Sciatic nerve (tissue), 2 donors: Measurements from ENCODE around the gene MED22. TPM values are rescaled to one million over a fixed set of nuclear protein-coding genes. Genes with fewer than 3 reads are reported as not detected.
A peak's percentile ranks its signal among the peaks of the same experiment; 100 is the strongest.
"Not testable (repeated sequence)": the region's sequence is repeated elsewhere in the genome, so short reads cannot be mapped to it uniquely, and the experiment has no call there.

Experiments
- ATAC-seq: fragments of 200-7000 bp; cut with Tn5 transposase; one replicate; pipeline ENCODE4 v1.9.1; 2020; ENCODE audit warnings: mild to moderate bottlenecking, moderate library complexity
- DNase-seq: peaks from one replicate; pipeline ENCODE4 v3.0.0-alpha.2; 2020; ENCODE audit warnings: low spot score
- intact Hi-C: fragments of 100-400 bp; cut with DNase I; formaldehyde crosslinking; loops from one replicate; pipeline ENCODE4 v1.14.2; 2022
- total RNA-seq: library from RNA; stranded (reverse); fragmentation: NEBNext Ultra II Directional; extraction: Animal tissue kit (Norgen Biotek cat#: 25700); gene quantifications from one replicate; pipeline ENCODE4 v1.2.1, GENCODE V29; 2021
- donor health status: DM: no; HTN: no; CAD: no.
- donor health status: DM: no; HTN: no; CAD: no.

Gene MED22
- total RNA-seq, 1 donor from 2014 or later = 36.2 TPM

DNA sequence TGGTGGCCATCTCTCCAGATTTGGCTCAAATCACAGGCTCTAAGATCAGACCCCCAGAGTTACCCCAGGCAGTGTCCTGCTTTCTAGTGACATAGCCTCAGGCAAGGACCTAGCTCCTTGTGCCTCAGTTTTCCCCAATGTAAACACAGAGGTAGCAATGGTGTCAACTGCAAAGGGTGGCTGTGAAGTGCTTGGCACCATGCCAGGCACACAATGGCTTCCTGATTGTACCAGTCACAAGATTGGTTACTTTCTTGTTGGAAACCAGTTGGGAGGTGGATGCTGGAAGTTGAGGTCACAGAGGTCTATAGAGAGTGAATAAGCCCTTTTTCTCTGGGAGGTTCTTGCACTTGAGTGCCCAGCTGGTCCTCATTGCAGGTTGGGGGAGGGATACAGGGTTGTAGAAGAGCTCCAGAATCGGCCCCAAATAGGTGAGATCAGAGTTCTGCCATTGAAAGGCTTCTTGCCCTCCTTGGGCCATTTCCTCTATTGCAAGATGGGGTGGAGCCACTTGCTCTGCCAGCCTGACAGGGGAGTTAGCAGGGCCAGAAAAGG lies 30.6 kb upstream of the MED22 start:
- DNase-seq (no peak), ATAC-seq (no peak)
- intact Hi-C loops = no loop called here

DNA sequence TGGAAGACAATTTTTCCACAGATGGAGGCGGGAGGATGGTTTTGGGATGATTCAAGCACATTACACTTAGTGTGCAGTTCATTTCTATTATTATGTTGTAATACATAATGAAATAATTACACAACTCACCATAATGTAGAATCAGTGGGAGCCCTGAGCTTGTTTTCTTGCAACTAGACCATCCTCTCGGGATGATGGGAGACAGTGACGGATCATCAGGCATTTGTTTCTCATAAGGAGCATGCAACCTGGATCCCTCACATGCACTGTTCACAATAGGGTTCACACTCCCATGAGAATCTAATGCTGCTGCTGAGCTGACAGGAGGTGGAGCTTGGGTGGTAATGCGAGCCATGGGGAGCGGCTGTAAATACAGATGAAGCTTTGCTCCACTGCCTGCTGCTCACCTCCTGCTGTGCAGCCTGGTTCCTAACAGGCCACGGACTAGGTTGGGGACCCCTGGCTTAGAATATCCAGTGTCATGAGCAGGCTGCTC lies 29.8 kb upstream of the MED22 start:
- no peak for DNase-seq
- intact Hi-C loops = no loop called here
- ATAC-seq = no peak

DNA sequence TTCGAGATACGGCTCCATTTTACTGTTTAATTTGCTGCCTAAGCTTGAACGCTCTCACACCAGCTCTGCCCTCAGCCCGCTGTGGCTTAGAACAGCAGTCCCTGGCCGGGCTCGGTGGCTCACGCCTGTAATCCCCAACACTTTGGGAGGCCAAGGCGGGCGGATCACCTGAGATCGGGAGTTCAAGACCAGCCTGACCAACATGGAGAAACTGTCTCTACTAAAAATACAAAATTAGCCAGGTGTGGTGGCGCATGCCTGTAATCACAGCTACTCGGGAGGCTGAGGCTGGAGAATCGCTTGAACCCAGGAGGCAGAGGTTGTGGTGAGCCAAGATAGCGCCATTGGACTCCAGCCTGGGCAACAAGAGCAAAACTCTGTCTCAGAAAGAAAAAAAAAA lies 29.3 kb upstream of the MED22 start:
- ATAC-seq, intact Hi-C loops, DNase-seq: not testable (repeated sequence)

DNA sequence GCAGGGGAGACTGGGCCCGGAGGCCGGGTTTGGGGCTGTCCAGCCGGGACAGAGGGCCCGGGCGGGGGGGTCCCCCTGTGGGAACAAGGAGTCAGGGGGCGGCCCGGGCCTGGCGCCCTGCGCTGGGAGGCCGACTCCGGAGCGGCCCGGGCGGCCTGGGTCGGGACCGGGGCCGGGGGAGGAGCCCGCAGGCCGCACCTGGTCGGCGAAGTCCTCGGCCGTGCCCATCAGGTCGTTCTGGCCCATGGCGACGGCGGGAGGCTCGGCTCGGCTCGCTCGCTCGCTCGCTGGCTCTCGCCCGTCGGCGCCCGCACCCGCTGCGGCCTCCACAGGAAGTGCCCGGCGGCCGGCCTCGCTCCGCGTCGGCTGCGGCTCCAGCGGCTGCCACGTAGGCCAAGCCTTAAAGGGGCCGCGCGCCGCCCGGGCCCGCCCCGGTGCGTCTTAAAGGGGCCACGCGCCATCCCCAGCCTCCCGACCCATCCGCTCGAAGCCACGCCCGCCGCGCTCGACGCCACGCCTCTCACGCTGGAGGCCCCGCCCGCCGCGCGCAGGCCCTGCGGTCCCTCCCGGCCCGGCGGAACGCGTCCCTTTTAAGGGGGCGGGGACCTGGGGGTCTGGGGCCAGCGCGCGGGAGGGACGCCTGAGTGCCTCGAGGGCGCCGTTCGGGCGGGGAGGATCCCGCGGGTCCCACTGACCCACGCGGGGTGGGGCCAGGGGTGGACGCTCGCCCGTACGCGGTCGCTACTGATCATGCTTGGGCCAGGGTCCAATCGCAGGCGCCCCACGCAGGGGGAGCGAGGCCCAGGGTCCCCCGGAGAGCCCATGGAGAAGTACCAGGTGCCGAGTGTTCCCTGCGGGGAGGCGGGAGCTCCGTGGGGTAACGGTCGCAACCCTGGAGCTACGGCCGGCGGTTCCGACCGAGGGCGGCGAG lies 28.1 kb upstream of the MED22 start, which contains the start of the genes STKLD1 and SURF4:
TSS of gene STKLD1 (plus strand) at position 643 of the 931 bp plus-strand sequence. CDS start at position 751, 108 bp downstream.
TSS of gene SURF4 (minus strand) at position 337 of the 931 bp plus-strand sequence. CDS start at position 246, 91 bp downstream.
- intact Hi-C loops = no loop called here

DNA sequence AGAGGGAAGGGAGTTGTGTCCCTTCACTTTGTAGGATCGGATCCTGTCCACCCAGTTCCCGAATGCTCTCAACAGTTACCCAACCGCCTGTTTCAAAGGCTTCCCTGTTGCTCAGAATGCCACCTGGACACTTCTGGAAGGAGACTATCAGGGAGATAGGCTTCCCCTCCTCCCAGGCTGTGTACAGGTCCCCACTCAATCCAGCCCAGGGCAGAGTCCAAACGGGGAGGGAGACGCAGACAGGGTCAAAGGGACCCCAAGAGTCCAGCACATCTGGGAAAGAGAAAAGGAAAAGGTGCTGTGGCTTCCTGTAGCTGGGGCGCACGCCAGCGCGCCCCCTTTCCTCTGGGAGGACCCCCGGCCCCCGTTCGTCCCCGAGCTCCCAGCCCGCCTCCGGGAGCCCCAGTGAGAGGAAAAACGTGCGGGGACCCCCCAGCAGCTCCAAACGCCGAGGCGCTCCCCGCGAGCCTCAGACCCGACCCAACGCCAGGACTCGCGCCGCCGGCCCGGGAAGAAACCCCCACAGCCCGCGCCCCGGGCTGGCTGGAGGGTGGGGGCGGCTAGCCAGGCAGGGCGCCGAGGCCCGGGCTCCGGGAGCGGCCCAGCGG lies 27.3 kb upstream of the MED22 start:
- ATAC-seq = peak; percentile 1
- intact Hi-C loops = no loop called here

More for the DNA sequence above, 28.1 kb upstream of the MED22 start, which contains the start of the genes STKLD1 and SURF4:
- DNase-seq (peak; percentile 97), ATAC-seq (peak; percentile 96)

DNA sequence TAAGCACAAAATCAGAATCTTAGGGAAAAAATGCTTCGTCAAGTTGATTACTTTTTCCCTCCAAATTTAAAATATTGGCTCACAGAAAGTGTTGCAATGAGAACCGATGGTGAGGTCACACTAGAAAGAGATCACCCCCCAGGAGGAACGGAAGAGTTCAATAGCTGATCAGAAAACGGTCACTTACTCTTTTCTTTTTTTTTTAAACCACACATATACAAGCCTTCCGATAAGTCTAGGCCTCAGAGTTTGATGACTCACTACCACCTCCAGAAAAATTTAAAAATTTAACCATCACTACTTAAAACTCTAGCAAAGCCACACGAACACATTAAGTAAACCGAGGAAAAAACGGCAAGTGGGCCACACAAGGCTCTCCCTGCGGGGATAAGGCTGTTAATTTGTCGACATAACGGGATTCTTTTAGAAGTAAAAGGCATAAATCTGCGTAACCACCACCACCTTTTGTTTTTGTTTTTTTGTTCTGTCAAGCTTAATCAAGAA lies 26.7 kb upstream of the MED22 start:
- intact Hi-C loops = no loop called here
- DNase-seq (no peak), ATAC-seq (no peak)

More for the DNA sequence above, 27.3 kb upstream of the MED22 start:
- no peak for DNase-seq

DNA sequence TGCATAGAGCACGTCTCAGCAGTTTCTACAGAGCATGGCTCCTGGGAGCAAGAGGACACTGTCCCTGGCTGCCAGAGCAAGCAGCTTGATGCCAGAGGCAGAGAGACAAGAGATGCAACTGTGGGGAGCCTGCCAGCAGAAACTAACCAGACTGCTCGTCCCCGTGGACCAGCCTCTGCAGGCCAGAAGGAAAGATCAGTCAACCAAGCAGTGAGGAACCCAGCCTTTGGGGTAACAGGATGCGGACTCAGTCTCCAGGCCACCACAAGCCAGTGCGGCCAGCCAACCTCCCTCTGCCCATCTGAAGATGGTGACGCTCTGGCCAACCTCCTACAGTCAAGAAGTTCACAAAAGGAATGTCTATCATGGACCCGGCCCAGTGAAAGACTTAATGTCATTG lies 24.2 kb upstream of the MED22 start:
- no peak for ATAC-seq
- no peak for DNase-seq
- intact Hi-C loops = no loop called here

DNA sequence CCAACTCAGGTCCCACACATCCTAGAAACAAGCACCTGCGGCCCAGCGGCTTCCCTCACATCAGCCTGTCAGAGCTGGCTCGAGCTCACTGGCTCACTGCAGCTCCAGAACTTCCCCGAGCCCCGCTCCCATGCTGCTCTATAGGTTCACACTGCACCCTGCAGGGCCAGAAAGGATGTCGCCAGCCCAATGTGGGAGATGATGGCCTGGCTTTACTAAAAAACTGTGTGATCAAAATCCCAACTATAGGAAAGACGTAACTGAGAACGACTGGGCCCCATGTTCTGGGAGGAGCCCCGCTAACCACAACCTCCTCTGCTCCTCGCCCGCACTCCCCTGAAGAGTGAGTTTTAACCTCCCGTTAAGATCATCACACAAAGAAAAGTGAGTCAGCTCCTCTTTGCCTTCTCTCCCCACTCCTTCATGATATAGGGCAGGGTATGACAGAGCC lies 23.4 kb upstream of the MED22 start:
- no peak for DNase-seq
- intact Hi-C loops = no loop called here
- no peak for ATAC-seq

DNA sequence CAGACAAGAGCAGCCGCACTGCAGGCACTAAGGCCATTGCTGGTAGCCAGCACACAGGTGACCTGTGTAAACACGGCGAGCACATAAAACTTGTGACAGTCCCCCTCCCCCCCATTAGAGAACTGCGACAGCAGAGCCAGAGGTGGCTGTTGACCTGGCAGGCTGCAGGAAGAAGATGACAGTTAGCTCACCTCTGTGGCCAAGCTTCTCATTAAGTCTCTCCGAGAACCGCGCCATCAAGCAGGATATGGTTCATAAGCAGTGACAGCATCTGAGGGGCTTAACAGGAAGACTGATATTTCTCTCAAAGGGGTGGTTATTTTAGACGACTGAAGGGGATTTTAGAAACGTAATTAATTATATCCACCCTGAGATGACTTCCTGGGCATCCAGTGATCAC lies 22.8 kb upstream of the MED22 start:
- intact Hi-C loops = no loop called here
- no peak for ATAC-seq

DNA sequence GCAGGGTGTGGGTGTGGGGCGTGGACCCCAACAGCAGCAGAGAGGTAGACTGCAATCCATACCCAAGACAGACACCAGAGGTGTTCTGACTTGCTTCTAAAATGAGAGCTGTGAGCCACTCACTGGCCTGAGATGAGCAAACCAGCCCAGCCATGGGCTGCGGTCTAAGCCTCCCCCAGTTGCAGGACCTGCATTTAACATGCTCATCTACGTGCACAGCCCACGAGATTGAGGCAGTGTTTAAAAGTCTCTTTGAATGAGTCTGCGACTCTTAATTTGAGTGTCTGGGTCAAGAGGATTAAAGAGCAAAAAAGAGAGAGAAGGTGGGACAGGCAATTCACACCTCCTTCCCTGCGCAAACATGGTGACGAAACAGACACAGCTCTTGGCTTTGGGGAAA lies 22.0 kb upstream of the MED22 start:
- no peak for DNase-seq
- intact Hi-C loops = no loop called here
- no peak for ATAC-seq

More for the DNA sequence above, 22.8 kb upstream of the MED22 start:
- no peak for DNase-seq

DNA sequence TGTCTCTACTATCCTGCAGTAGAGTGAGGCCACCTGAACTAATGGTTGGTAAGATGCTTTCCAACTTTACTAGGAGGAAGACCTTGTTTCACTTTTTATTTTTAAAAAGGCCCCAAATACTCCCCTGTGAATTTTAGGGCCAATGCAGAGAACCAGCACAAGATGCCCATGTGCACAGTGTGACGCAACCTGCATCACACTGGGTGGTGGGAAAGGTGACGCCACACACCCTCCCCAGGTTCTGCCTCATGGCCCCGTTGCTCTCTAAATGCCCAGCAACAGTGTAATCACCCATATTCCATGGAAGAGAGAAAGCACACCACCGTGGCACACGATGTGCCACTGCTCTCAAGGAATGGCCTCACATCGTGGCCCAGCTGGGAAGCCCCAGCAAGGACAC lies 21.5 kb upstream of the MED22 start:
- DNase-seq (no peak), ATAC-seq (no peak)
- intact Hi-C loops = no loop called here

DNA sequence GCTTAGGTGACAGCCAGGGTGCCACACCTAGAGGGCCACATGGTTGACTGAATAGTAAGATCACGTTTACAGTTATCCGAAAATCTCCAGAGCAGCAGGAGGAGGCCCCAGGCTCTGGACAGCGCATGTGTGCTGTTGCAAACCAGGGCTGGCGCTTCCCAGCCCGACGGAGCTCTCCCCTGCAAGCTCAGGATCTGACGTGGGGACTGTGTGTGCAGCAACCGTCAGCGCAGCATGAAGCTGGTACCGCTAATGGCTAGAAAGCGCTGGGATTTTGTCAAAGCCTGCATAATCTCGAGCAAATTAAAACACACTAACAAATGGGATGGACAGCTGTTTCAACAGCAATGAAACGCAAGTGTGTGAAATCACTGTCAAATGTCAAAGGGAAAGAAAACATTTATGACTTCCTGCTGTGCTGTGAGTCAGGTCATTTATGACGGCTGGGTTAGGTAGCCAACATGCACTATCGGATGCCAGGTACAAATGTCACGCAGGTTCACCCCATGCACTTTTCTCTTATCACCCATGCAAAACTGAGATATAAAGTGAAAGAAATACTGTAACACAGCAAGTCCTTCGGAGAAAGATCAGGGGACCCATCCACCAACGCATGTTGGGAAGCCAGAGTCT lies 20.4 kb upstream of the MED22 start:
- intact Hi-C loops = no loop called here
- ATAC-seq (peak; percentile 38), DNase-seq (no peak)

DNA sequence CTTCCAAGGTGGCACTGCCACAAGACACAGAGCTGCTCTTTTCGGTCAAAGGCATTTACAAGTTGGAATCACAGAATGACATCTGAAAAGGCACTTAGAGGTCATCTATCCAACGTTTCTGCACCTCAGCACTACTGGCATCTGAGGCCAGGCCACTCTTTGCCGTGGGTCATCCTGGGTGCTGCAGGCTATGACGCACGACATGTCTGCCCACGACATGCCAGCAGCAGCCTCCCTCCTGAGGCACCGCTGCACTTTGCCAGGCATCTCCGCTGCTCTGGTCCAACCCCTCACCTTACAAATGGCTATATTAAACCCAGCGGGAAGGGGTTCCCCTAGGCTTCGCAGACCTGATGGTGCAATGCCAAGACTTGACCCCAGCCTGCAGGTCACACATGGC lies 19.8 kb upstream of the MED22 start:
- ATAC-seq (no peak), DNase-seq (no peak)
- intact Hi-C loops = no loop called here

DNA sequence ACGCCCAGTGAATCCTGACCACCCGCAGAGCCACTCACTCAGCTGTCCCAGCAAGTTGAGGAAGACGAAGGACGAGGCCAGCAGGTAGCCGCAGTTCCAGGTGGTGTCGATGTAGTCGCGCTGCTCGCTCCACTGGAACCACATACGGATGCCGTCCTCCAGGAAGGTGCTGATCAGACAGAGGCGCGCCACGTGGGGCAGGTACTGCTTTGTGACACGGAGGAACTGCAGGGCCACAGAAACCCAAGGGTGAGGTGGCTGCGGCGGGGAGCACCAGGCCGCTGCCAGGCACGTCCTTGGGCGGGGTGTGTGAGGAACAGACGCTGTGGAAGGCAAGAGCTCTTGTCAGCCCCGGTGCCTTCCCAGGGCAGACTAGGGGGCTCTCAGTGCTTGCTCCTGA lies 19.3 kb upstream of the MED22 start:
- intact Hi-C loops = no loop called here
- no peak for DNase-seq
- no peak for ATAC-seq

DNA sequence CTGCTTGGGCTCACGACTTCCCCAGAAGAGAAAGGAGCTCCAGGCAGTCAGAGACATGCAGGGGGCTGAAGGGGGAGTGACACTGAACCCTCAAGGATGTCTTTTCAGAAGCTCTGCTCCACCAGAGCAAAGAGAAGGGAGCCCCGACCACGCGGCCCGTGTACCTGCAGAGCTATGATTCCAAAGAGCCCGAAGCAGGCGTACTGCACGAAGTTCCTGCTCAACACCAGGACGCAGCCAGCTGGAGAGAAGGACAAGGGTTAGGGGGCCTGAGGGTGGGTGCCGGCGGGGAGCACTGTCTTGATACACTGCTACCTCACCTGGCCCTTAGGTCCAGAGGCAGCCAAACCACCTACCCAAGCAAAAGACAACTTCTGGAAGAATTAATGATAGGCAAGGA lies 18.5 kb upstream of the MED22 start:
- no peak for DNase-seq
- ATAC-seq = no peak
- intact Hi-C loops = no loop called here

DNA sequence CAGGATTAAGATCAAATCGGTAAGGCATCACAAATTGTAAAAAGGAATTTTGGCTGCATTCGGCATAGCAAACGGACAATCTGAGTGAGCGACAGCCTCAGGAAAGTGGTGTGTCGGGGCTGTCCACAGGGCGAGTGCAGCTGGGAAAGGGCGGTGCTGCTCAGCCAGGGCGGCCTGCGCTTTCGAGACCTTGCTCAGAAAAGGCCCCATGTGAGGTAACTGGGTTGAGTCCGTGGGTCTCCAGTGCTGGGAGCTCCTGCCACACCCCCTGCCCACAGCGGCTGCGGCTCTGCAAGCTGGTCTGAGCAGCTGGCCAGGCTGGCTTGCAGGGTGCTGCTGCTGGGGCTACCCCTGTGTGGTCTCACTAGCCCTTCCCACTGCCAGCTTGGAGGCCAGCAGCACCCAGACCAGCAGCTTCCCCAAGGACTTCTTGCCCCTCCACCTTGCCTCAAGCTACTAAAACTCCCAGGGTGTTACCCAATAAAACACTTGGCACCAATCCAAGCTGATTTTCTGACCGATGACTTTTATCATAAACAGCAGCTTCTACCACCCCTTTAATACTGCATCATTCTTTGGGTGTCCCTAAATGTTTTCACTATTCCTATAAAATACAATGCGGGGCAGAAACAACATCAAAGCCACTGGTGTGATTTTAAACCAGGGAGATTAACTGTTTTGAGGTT lies 14.6 kb upstream of the MED22 start:
- intact Hi-C loops = no loop called here
- DNase-seq = no peak
- ATAC-seq = no peak

DNA sequence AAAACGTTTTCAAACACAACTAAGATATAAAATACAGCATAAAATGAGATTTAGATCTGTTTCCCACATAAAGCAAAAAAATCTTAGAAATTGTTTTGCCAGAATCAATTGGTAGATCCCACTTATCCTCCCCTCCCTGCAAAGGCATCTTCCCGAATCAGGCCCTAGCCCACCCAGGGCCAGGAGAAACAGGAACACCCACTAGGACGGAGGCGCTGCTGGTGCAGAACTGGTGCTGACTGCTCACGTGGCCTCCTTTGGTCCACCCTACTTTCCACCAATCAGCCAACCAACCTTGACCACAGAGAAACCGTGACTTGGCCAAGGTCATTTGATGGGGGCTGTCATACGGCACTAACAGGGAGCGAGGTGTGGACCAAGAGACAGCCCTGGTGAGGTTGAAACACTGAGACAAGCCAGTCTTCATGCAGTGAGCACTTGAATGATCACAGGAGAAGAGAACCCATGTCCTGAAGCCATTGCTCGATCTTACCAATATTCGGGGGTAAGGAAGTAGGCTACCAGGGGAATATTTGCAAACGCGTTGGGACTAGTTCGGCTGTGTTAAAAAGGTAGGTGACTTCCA lies 13.7 kb upstream of the MED22 start:
- ATAC-seq = no peak
- intact Hi-C loops = no loop called here
- no peak for DNase-seq
